Measurements from ENCODE around the gene ANKRD66. TPM values are rescaled to one million over a fixed set of nuclear protein-coding genes. Genes with fewer than 3 reads are reported as not detected.
A peak's percentile ranks its signal among the peaks of the same experiment; 100 is the strongest.

The ANKRD66 gene
- total RNA-seq, 4 donors from 2014 or later: not detected

- WGBS: 100% methylated on average over 1 of the region's 2 CpGs
- H3K27ac ChIP-seq (replicated peaks in 1 of 4): no peak overlapping the region
- TF ChIP-seq CTCF (IDR thresholded peaks at IDR 0.05) (no peak), EP300 (IDR thresholded peaks at IDR 0.05) (no peak), POLR2A (IDR thresholded peaks at IDR 0.05; ENCODE audit: low read depth) (no peak), POLR2AphosphoS5 (IDR thresholded peaks at IDR 0.05) (no peak)
These were observed 13.4 kb upstream of the ANKRD66 start for GRCh38 chr6:46733341-46733801.

DNA sequence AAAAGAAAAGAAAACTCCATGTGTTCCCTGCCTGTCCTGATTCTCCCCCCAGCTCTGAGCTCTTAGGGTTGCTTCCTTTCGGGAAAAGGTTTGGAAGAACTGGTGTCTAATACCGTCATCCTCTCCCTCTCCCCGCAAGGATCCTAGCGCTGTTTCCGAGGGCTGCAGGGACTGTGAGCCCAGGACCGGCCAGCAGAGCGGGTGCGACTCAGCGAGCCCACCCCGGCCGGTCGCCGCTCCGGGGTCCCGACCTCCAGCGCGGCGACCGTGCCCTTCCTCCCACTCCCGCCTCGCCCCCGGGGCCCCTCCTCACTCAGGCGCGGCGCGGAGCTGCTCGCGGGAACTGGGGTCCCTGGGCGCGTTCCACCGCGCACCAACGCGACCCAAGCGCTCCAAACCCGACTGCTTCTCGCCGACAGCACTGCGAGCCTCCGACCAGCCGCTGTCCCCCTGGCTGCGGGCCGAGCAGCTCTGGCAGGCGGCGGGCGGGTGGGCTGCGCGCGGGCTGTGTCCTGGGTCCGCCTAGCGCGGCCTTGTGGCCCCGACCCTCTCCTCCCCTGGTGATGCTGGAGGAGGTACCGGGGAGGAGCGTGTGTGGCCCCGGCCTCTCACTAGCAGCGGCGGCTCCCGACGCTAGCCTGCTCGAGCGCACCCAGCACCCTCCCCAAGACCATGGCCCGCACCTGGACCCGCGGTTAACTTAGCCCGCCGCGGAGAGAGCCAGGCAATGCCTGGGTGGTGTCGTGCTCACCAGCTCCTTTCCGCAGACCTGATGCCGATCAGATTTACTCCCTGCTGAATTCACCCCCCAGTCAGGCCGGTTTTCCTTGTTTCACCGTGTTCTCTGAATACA, 11.6 kb upstream of the ANKRD66 start, which contains the start of gene PLA2G7:
Gene PLA2G7 (minus strand): TSS at position 509 of the 853 bp plus-strand sequence. CDS start 12,484 bp downstream, outside the sequence.
- peaks cover 8 to 18% (median 16%) of the 10 kb centered on the region in 4 donors for H3K4me1 ChIP-seq
- under 1% methylated on average over 9 of the region's 73 CpGs for WGBS
- intact Hi-C loops (cut with DNase I): no loop called here
- H3K4me3 ChIP-seq: peak within 1 kb of the TSS; percentile 51 to 63 (median 60)
- no peaks in the 10 kb centered on the region for H3K36me3 ChIP-seq
- no peaks in the 10 kb centered on the region for H3K9me3 ChIP-seq
- TF ChIP-seq POLR2A (IDR thresholded peaks at IDR 0.05; ENCODE audit: low read depth): no peak
- TF ChIP-seq CTCF (IDR thresholded peaks at IDR 0.05): no peak
- no peak for TF ChIP-seq POLR2AphosphoS5 (IDR thresholded peaks at IDR 0.05)
- no peak for TF ChIP-seq EP300 (IDR thresholded peaks at IDR 0.05)
- peaks cover 0 to 39% (median 13%) of the 10 kb centered on the region in 4 donors for H3K27me3 ChIP-seq
- H3K27ac ChIP-seq (replicated peaks in 1 of 4): no peak within 1 kb of the TSS
- DNase-seq (ENCODE audit: extremely low spot score): no peak

More at GRCh38 chr6:46733341-46733801, 13.4 kb upstream of the ANKRD66 start:
- peaks cover 8 to 18% (median 16%) of the 10 kb centered on the region in 4 donors for H3K4me1 ChIP-seq
- intact Hi-C loops (cut with DNase I): no loop called here
- peak; percentile 55 for DNase-seq (ENCODE audit: extremely low spot score)
- H3K9me3 ChIP-seq: no peaks in the 10 kb centered on the region
- no peaks in the 10 kb centered on the region for H3K36me3 ChIP-seq
- peaks cover 0 to 38% (median 13%) of the 10 kb centered on the region in 4 donors for H3K27me3 ChIP-seq
- no peak overlapping the region for H3K4me3 ChIP-seq

- H3K27me3 ChIP-seq: peaks cover 0 to 39% (median 13%) of the 10 kb centered on the region in 4 donors
- no peaks in the 10 kb centered on the region for H3K36me3 ChIP-seq
- no peaks in the 10 kb centered on the region for H3K9me3 ChIP-seq
- H3K4me3 ChIP-seq: peak overlapping the region; percentile 51 to 63 (median 60)
- DNase-seq (ENCODE audit: extremely low spot score): no peak
- no peak overlapping the region for H3K27ac ChIP-seq (replicated peaks in 1 of 4)
- TF ChIP-seq EP300 (IDR thresholded peaks at IDR 0.05): no peak
- TF ChIP-seq POLR2AphosphoS5 (IDR thresholded peaks at IDR 0.05): no peak
- no peak for TF ChIP-seq POLR2A (IDR thresholded peaks at IDR 0.05; ENCODE audit: low read depth)
- no peak for TF ChIP-seq CTCF (IDR thresholded peaks at IDR 0.05)
- peaks cover 8 to 18% (median 16%) of the 10 kb centered on the region in 4 donors for H3K4me1 ChIP-seq
- 25% methylated on average over 8 of the region's 8 CpGs for WGBS
- intact Hi-C loops (cut with DNase I): no loop called here
These were observed 11.1 kb upstream of the ANKRD66 start for GRCh38 chr6:46735720-46736031.

GRCh38 chr6:46736906-46737305, 9.8 kb upstream of the ANKRD66 start:
- H3K27me3 ChIP-seq: peaks cover 0 to 39% (median 13%) of the 10 kb centered on the region in 4 donors
- TF ChIP-seq CTCF (IDR thresholded peaks at IDR 0.05) (no peak), POLR2A (IDR thresholded peaks at IDR 0.05; ENCODE audit: low read depth) (no peak), EP300 (IDR thresholded peaks at IDR 0.05) (no peak), POLR2AphosphoS5 (IDR thresholded peaks at IDR 0.05) (no peak)
- H3K27ac ChIP-seq (replicated peaks in 1 of 4): no peak overlapping the region
- no peak for DNase-seq (ENCODE audit: extremely low spot score)
- intact Hi-C loops (cut with DNase I): no loop called here
- H3K36me3 ChIP-seq: no peaks in the 10 kb centered on the region
- H3K9me3 ChIP-seq: no peaks in the 10 kb centered on the region
- H3K4me3 ChIP-seq: no peak overlapping the region
- peaks cover 8 to 18% (median 16%) of the 10 kb centered on the region in 4 donors for H3K4me1 ChIP-seq
